Liver (tissue), 3 donors: ENCODE data around the gene NOL4L.

Experiments used
- CTCF ChIP-seq: fragments of 150-350 bp; IDR thresholded peaks from 2 replicates; pipeline ENCODE4 v1.5.1; 2017; ENCODE audit warnings: improper control_type of control experiment, low read depth, low read length; ENCODE audit not compliant: missing input control
- MAX ChIP-seq: IDR thresholded peaks from 2 replicates; pipeline ENCODE4 v1.6.1; 2016; ENCODE audit warnings: antibody characterized with exemption
- TAF1 ChIP-seq: conservative IDR thresholded peaks from 2 replicates; pipeline ENCODE4 v1.6.1; 2016; ENCODE audit warnings: antibody characterized with exemption, mild to moderate bottlenecking
- donor health status: healthy.
- donor health status: healthy.

- TF ChIP-seq CTCF = no peak
- no peak for TF ChIP-seq MAX
- TF ChIP-seq TAF1 = no peak
These were observed 67.6 kb downstream of the NOL4L start for GRCh38 chr20:32517518-32517873.
